ENCODE results near the gene CASKIN1.

Gene CASKIN1

GRCh38 chr16:2197765-2198164 lies 1.4 kb upstream of the CASKIN1 start:
- DNase-seq (ENCODE audit: insufficient read length, low spot score) (no peak), FAIRE-seq (no peak)

- no peak for DNase-seq (ENCODE audit: insufficient read length, low spot score)
- FAIRE-seq, result no peak
Measured at GRCh38 chr16:2196981-2197511, 641 bp upstream of the CASKIN1 start.

- FAIRE-seq, result no peak
Measured at GRCh38 chr16:2195322-2196161, 863 bp downstream of the CASKIN1 start.

GRCh38 chr16:2194852-2195321 lies 1.5 kb downstream of the CASKIN1 start:
- DNase-seq (ENCODE audit: insufficient read length, low spot score), result peak; percentile 65
- no peak for FAIRE-seq

More at GRCh38 chr16:2195322-2196161, 863 bp downstream of the CASKIN1 start:
- DNase-seq (ENCODE audit: insufficient read length, low spot score), result no peak

GRCh38 chr16:2194166-2194834 lies 2.1 kb downstream of the CASKIN1 start:
- FAIRE-seq, result no peak
- peak; percentile 45 for DNase-seq (ENCODE audit: insufficient read length, low spot score)

- no peak for FAIRE-seq
- DNase-seq (ENCODE audit: insufficient read length, low spot score), result no peak
Measured at GRCh38 chr16:2191446-2191706, 5.0 kb downstream of the CASKIN1 start.

GRCh38 chr16:2190659-2191445 lies 5.6 kb downstream of the CASKIN1 start:
- FAIRE-seq, result no peak
- no peak for DNase-seq (ENCODE audit: insufficient read length, low spot score)

GRCh38 chr16:2190002-2190658 lies 6.3 kb downstream of the CASKIN1 start:
- no peak for DNase-seq (ENCODE audit: insufficient read length, low spot score)
- no peak for FAIRE-seq

GRCh38 chr16:2189252-2189893 lies 7.0 kb downstream of the CASKIN1 start:
- no peak for FAIRE-seq
- no peak for DNase-seq (ENCODE audit: insufficient read length, low spot score)

GRCh38 chr16:2188395-2188794 lies 8.0 kb downstream of the CASKIN1 start:
- no peak for FAIRE-seq
- DNase-seq (ENCODE audit: insufficient read length, low spot score), result no peak

GRCh38 chr16:2187212-2187611 lies 9.2 kb downstream of the CASKIN1 start:
- no peak for FAIRE-seq

GRCh38 chr16:2186505-2186904 lies 9.9 kb downstream of the CASKIN1 start:
- DNase-seq (ENCODE audit: insufficient read length, low spot score), result no peak
- no peak for FAIRE-seq

More at GRCh38 chr16:2187212-2187611, 9.2 kb downstream of the CASKIN1 start:
- DNase-seq (ENCODE audit: insufficient read length, low spot score), result no peak

- DNase-seq (ENCODE audit: insufficient read length, low spot score) (no peak), FAIRE-seq (no peak)
Measured at GRCh38 chr16:2186064-2186463, 10.3 kb downstream of the CASKIN1 start.

GRCh38 chr16:2184962-2185361 lies 11.4 kb downstream of the CASKIN1 start:
- FAIRE-seq, result no peak
- no peak for DNase-seq (ENCODE audit: insufficient read length, low spot score)

- FAIRE-seq (peak; percentile 20), DNase-seq (ENCODE audit: insufficient read length, low spot score) (no peak)
Measured at GRCh38 chr16:2184346-2184745, 12.1 kb downstream of the CASKIN1 start.

- no peak for DNase-seq (ENCODE audit: insufficient read length, low spot score)
- FAIRE-seq, result no peak
Measured at GRCh38 chr16:2183671-2184070, 12.7 kb downstream of the CASKIN1 start.

GRCh38 chr16:2181952-2182351 lies 14.5 kb downstream of the CASKIN1 start:
- FAIRE-seq, result no peak

GRCh38 chr16:2180962-2181923 lies 15.2 kb downstream of the CASKIN1 start:
- FAIRE-seq (no peak), DNase-seq (ENCODE audit: insufficient read length, low spot score) (no peak)

More at GRCh38 chr16:2181952-2182351, 14.5 kb downstream of the CASKIN1 start:
- DNase-seq (ENCODE audit: insufficient read length, low spot score), result no peak

GRCh38 chr16:2180461-2180860 lies 15.9 kb downstream of the CASKIN1 start:
- FAIRE-seq (no peak), DNase-seq (ENCODE audit: insufficient read length, low spot score) (no peak)
